ENCODE results near the gene PRKCB. TPM values are rescaled to one million over a fixed set of nuclear protein-coding genes. Genes with fewer than 3 reads are reported as not detected.

Gene PRKCB
- polyA plus RNA-seq, 1 donor from 2014 or later = 27.6 TPM

DNA sequence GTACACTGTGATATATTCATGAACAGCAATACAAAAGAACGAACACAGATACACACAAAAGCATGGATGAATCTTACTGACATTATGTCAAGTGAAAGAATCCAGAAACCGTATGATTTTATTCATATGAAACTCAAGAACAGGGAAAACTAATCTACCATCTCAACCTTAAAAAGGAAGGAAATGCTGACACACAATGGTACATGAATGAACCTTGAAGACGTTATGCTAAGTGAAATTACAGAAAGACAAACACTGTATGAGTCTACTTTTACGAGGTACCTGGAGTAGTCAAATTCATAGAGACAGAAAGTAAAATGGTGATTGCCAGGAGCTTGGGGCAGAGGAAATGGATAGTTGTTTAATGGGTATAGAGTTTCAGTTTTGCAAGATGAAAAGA, 8.7 kb upstream of the PRKCB start:
- Histone ChIP-seq H2AFZ (ENCODE audit: low read depth, low read length) (no peak overlapping the region), H3K4me2 (ENCODE audit: low read length) (no peak overlapping the region), H3K9me3 (ENCODE audit: low read length) (peaks cover 5% of the 10 kb centered on the region), H3K79me2 (replicated peaks; ENCODE audit: insufficient read depth, low read length) (no peaks in the 10 kb centered on the region), H4K20me1 (ENCODE audit: insufficient read depth) (no peaks in the 10 kb centered on the region), H3K9me2 (ENCODE audit: insufficient read depth, low read length) (no peaks in the 10 kb centered on the region), H3K4me3 (ENCODE audit: low read length) (no peak overlapping the region), H3F3A (ENCODE audit: insufficient read depth, low read length, poor library complexity, severe bottlenecking) (no peaks in the 10 kb centered on the region), H3K9ac (ENCODE audit: low read length) (no peak overlapping the region), H3K36me3 (ENCODE audit: insufficient read depth, low read length) (no peaks in the 10 kb centered on the region), H3K27me3 (ENCODE audit: insufficient read depth, low read depth, low read length) (no peaks in the 10 kb centered on the region), H3K27ac (ENCODE audit: low read length) (no peak overlapping the region)
- no peak for TF ChIP-seq MXI1 (conservative IDR thresholded peaks at IDR 0.05; ENCODE audit: poor library complexity, severe bottlenecking)
- TF ChIP-seq RAD21 (conservative IDR thresholded peaks at IDR 0.05) = no peak
- no peak for TF ChIP-seq SMC3 (conservative IDR thresholded peaks at IDR 0.05; ENCODE audit: poor library complexity)
- no peak for TF ChIP-seq EP300 (conservative IDR thresholded peaks at IDR 0.05; ENCODE audit: poor library complexity, severe bottlenecking)
- TF ChIP-seq, protein P1, sequence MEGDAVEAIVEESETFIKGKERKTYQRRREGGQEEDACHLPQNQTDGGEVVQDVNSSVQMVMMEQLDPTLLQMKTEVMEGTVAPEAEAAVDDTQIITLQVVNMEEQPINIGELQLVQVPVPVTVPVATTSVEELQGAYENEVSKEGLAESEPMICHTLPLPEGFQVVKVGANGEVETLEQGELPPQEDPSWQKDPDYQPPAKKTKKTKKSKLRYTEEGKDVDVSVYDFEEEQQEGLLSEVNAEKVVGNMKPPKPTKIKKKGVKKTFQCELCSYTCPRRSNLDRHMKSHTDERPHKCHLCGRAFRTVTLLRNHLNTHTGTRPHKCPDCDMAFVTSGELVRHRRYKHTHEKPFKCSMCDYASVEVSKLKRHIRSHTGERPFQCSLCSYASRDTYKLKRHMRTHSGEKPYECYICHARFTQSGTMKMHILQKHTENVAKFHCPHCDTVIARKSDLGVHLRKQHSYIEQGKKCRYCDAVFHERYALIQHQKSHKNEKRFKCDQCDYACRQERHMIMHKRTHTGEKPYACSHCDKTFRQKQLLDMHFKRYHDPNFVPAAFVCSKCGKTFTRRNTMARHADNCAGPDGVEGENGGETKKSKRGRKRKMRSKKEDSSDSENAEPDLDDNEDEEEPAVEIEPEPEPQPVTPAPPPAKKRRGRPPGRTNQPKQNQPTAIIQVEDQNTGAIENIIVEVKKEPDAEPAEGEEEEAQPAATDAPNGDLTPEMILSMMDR (IDR thresholded peaks at IDR 0.05; ENCODE audit: poor library complexity, severe bottlenecking) = no peak
- TF ChIP-seq EZH2 (IDR thresholded peaks at IDR 0.05; ENCODE audit: borderline replicate concordance, insufficient read depth, low read length, poor library complexity, severe bottlenecking) = no peak
- no peak for TF ChIP-seq TAF1 (IDR thresholded peaks at IDR 0.05; ENCODE audit: low read depth)
- TF ChIP-seq, protein P2, sequence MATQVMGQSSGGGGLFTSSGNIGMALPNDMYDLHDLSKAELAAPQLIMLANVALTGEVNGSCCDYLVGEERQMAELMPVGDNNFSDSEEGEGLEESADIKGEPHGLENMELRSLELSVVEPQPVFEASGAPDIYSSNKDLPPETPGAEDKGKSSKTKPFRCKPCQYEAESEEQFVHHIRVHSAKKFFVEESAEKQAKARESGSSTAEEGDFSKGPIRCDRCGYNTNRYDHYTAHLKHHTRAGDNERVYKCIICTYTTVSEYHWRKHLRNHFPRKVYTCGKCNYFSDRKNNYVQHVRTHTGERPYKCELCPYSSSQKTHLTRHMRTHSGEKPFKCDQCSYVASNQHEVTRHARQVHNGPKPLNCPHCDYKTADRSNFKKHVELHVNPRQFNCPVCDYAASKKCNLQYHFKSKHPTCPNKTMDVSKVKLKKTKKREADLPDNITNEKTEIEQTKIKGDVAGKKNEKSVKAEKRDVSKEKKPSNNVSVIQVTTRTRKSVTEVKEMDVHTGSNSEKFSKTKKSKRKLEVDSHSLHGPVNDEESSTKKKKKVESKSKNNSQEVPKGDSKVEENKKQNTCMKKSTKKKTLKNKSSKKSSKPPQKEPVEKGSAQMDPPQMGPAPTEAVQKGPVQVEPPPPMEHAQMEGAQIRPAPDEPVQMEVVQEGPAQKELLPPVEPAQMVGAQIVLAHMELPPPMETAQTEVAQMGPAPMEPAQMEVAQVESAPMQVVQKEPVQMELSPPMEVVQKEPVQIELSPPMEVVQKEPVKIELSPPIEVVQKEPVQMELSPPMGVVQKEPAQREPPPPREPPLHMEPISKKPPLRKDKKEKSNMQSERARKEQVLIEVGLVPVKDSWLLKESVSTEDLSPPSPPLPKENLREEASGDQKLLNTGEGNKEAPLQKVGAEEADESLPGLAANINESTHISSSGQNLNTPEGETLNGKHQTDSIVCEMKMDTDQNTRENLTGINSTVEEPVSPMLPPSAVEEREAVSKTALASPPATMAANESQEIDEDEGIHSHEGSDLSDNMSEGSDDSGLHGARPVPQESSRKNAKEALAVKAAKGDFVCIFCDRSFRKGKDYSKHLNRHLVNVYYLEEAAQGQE (IDR thresholded peaks at IDR 0.05; ENCODE audit: borderline replicate concordance) = no peak
- no peak for TF ChIP-seq POLR2AphosphoS5 (IDR thresholded peaks at IDR 0.05)

- Histone ChIP-seq H3K9me3 (ENCODE audit: low read length) (peaks cover 5% of the 10 kb centered on the region), H3K9ac (ENCODE audit: low read length) (no peak overlapping the region), H3K36me3 (ENCODE audit: insufficient read depth, low read length) (no peaks in the 10 kb centered on the region), H3K9me2 (ENCODE audit: insufficient read depth, low read length) (no peaks in the 10 kb centered on the region), H3F3A (ENCODE audit: insufficient read depth, low read length, poor library complexity, severe bottlenecking) (no peaks in the 10 kb centered on the region), H3K27me3 (ENCODE audit: insufficient read depth, low read depth, low read length) (no peaks in the 10 kb centered on the region), H3K27ac (ENCODE audit: low read length) (no peak overlapping the region), H2AFZ (ENCODE audit: low read depth, low read length) (no peak overlapping the region), H3K4me3 (ENCODE audit: low read length) (no peak overlapping the region), H3K4me2 (ENCODE audit: low read length) (no peak overlapping the region), H4K20me1 (ENCODE audit: insufficient read depth) (no peaks in the 10 kb centered on the region), H3K79me2 (replicated peaks; ENCODE audit: insufficient read depth, low read length) (no peaks in the 10 kb centered on the region)
- TF ChIP-seq, protein P2 (IDR thresholded peaks at IDR 0.05; ENCODE audit: borderline replicate concordance) = no peak
- TF ChIP-seq, protein P1 (IDR thresholded peaks at IDR 0.05; ENCODE audit: poor library complexity, severe bottlenecking) = no peak
- TF ChIP-seq EP300 (conservative IDR thresholded peaks at IDR 0.05; ENCODE audit: poor library complexity, severe bottlenecking) (no peak), POLR2AphosphoS5 (IDR thresholded peaks at IDR 0.05) (no peak), MXI1 (conservative IDR thresholded peaks at IDR 0.05; ENCODE audit: poor library complexity, severe bottlenecking) (no peak), SMC3 (conservative IDR thresholded peaks at IDR 0.05; ENCODE audit: poor library complexity) (no peak), EZH2 (IDR thresholded peaks at IDR 0.05; ENCODE audit: borderline replicate concordance, insufficient read depth, low read length, poor library complexity, severe bottlenecking) (no peak), TAF1 (IDR thresholded peaks at IDR 0.05; ENCODE audit: low read depth) (no peak), RAD21 (conservative IDR thresholded peaks at IDR 0.05) (no peak)
These were observed 6.3 kb upstream of the PRKCB start for GRCh38 chr16:23829454-23829853.

Data from neural cell (in vitro differentiated cells).